HG02588 (cell line): ENCODE data around the gene RBFA.
A peak's percentile ranks its signal among the peaks of the same experiment; 100 is the strongest.
"Not testable (repeated sequence)": the region's sequence is repeated elsewhere in the genome, so short reads cannot be mapped to it uniquely, and the experiment has no call there.

Experiments used
- ATAC-seq: cut with Tn5 transposase; IDR thresholded peaks from one replicate; pipeline ENCODE4 v1.9.1; 2021; ENCODE audit warnings: mild to moderate bottlenecking, moderate library complexity; ENCODE audit not compliant: unreplicated experiment

Gene RBFA, protein sequence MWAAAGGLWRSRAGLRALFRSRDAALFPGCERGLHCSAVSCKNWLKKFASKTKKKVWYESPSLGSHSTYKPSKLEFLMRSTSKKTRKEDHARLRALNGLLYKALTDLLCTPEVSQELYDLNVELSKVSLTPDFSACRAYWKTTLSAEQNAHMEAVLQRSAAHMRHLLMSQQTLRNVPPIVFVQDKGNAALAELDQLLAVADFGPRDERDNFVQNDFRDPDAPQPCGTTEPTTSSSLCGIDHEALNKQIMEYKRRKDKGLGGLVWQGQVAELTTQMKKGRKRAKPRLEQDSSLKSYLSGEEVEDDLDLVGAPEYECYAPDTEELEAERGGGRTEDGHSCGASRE

DNA sequence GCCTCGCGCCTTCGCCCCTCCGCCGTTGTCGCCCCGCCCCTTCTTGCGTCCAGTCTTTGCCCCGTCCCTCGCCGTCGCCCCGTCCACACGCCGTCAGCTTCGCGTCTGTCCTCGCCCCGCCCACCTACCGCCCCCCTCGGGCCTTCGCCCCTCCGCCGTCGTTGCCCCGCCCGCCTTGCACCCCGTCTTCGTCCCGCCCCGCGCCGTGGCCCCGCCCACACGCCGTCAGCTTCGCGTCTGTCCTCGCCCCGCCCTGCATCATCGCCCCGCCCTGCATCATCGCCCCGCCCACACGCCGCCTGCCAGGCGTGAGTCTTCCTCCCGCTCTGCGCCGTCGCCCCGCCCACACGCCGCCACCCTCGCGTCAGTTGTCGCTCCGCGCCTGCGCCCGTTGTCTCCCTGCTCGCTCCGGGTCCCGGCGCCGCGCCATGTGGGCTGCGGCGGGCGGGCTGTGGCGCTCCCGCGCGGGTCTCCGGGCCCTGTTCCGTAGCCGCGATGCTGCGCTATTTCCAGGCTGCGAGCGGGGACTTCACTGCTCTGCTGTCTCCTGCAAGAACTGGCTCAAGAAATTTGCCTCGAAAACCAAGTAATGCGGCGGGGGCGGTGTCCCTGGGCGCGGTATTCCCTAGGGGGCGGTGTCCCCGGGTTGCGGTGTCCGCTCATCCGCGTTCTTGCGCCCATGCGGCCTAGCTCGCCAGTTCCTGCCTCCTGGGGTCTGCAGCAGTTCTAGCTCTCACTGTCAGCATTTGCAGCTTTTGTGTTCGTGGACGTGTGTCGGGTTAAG, at the start of gene RBFA:
TSS of gene RBFA (plus strand) at position 367 of the 784 bp plus-strand sequence. CDS start at position 429, 62 bp downstream.
- ATAC-seq = peak; percentile 74

DNA sequence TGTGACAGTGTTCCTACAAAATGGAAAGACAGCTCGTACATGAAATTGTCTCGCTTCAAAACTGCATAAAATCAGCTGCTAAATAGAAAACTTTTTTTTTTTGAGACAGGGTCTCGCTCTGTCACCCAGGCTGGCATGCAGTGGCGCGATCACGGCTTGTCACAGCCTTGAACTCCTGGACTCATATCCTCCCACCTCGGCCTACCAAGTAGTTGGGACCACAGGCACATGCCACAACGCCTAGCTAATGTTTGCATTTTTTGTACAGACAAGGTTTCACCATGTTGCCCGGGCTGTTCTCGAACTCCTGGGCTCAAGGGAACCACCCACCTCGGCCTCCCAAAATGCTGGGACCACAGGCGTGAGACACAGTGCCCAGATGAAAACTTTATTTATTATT, 49.1 kb upstream of the RBFA start:
- ATAC-seq = no peak

DNA sequence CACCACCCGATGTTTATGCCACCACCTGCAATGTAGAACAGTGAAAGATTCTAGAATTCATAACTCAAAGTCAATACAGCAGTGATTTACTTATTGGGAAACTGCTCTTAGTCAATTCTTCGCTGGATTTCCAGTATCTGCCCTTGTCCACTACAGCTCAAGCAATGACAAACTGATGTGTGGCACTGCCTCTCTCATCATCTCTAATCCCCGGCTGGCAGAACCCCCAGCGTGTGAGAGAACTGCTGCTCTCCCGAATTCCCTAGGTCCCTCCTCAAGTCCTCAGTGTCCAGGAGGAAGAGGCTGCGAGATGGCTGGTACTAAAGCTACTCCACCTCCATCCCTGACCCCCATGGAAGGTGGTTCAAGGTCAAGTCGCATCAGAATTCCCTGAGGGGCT, 47.5 kb upstream of the RBFA start:
- ATAC-seq = no peak

DNA sequence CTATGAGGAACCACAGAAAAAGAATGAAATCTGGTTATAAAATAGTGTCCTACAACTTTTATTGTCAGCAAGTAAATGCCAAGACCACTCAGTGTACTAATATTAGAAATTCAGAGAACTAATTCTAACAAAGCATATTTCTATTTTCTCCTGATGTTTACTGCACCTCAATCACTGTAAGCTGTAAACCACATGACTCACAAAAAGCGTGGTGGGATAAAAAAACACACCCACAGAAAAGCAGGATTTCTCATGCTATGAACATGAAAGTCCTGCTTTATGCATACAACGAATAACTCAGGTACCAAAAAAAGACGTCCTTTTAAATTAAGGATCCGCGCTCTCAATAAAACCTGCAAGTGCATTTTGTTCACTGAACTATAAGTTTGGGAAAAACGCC, 46.7 kb upstream of the RBFA start:
- no peak for ATAC-seq

DNA sequence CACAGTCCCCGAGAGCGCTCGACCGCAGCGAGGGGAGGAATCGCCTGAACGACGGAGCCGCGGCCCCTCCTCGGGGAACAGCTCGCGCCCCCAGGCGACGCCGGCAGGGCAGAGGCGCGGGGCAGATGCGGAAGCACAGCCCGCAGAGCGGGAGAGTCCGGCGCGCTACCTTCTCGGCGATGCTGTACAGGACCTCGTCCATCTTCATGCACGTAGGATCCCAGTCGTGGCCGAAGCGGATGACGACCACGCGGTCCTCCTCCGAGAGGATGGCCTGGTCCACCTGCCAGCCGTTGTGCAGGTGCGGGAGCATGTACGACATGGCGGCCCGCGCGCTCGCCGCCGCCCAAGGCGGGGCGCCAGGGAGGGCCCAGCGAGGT, 46.2 kb upstream of the RBFA start:
- ATAC-seq = peak; percentile 54

DNA sequence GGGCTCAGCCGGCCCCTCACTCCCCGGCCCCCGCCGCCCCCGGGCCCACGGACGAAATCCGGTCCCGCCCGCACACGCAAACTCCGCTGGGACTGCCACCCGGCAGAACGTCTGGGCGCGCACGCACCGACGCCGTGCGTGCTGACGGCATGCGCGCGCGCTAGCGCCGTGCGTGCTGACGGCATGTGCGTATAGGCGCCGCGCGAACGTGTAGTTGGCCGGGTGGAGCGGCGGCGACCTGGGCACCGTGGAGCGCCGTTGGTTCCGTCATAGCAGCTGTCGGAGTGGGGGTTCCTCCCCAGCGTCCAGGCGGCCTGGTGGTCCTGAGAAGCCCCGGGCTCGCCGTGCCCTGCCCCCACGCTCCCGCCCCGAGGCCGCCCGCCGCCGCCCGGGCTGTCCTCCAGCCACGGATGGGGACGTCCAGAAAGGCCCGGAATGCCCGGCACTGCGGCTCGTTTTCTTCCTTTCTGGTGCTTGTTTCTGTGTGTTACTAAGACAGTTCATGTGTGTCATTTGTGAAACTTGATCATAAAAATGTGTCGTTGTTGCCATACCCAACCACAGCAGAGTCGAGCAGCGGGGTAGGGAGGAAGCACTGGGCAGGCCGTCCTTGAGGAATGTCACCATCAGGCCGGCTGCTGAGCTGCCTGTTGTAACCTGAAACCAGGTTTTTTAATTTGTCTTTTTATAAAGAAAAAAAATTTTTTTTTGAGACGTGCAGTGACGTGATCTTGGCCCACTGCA, 45.6 kb upstream of the RBFA start, which contains the start of gene TXNL4A:
TSS of gene TXNL4A (minus strand) at position 113 of the 744 bp plus-strand sequence. CDS start 171 bp downstream, outside the sequence.
- ATAC-seq = peak; percentile 97

DNA sequence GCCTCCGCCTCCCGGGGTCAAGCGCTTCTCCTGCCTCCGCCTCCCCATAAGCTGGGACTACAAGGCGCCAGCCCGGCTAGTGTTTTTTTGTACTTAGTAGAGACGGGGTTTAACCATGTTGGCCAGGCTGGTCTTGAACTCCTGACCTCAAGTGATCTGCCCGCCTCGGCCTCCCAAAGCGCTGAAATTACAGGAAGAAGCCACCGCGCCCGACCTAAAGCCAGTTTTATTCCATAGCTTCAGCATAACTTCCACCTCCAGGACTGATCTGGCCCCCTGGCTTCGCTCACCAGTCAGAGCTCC, 45.1 kb upstream of the RBFA start:
- no peak for ATAC-seq

DNA sequence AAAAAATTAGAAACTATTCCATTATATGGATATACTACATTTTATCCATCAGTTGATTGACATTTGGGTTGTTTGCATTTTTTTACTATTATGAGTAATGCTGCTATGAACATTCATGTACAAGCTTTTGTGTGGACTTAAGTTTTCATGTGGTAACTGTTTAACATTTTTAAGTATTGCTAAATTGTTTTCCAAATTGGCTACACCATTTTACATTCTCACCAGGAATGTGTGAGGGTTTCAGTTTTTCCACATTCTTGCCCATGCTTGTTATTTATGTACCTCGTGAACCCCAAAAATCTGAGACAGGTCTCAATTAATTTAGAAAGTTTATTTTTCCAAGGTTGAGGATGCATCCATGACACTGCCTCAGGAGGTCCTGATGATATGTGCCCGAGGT, 42.7 kb upstream of the RBFA start:
- no peak for ATAC-seq

DNA sequence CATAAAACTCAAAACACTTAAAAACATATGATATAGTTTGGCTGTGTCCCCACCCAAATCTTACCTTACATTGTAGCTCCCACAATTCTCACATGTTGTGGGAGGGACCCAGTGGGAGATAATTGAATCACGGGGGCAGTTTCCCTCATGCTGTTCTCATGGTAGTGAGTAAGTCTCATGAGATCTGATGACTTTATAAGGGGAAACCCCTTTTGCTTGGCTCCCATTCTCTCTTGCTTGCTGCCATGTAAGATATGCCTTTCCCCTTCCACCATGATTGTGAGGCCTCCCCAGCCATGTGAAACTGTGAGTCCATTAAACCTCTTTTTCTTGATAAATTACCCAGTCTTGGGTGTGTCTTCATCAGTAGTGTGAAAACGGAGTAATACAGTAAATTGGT, 34.5 kb upstream of the RBFA start:
- ATAC-seq = not testable (repeated sequence)

DNA sequence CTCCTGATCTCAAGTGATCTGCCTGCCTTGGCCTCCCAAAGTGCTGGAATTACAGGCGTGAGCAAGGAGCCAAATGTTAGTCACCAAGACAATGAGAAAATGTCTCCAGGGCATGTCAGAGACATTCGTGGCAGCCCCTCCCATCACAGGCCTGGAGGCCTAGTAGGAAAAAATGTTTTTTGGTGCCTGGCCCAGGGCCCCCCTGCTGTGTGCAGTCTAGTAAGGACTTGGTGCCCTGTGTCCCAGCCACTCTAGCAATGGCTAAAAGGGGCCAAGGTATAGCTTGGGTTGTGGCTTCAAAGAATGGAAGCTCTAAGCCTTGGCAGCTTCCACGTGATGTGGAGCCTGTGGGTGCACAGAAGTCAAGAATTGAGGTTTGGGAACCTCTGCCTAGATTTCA, 33.4 kb upstream of the RBFA start:
- no peak for ATAC-seq

DNA sequence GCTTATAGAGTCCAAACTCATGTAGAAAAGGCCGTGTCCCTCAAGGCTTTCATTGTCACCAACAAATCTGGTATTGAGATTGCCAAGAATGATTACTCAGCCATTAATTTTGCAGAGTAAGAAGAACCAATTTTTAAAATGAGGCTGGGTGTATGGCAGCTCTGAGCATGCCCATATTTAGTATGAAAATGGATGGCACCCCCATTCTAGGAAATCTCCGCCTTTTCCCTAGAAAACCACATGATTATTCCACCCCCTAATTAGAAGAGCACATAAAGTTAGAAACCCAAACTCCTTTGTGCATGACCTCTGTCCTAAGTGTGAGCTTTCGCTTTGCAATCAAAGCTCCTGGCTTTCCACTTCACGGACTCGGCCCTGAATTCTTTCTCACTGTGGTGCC, 31.8 kb upstream of the RBFA start:
- no peak for ATAC-seq

DNA sequence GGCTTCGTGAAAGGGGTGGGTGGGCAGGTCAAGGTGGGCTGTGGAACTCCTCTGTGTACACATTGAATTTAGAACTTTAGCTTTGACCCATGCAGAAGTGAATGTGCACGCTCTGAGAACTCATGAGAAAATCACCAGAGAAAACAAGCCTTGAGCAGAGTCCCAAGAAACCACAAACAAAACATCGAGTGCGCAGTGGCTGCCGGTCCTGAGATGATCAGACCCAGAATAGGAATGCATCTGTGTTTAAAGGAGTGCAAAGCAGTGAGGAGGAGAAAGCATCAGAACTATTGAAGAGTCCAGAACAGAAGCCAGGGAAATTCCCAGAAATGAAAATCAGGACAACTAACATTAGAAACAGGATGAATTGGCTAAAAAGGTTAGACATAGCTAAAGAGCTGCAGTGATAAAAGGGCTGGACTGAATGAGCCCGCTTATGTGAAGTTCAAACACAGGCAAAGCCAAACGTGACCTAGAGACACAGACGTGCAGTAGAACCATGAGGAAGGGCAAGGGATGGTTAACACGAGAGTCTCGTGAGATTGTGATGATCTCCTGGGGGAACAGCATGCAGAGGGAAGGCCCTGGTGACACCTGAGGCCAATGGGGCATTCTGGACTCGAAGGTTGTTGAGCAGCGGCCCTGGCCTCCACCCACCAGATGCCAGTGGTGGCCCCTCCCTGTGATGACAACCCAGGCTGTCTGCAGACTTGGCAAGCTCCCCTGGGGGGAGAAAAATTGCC, 29.5 kb upstream of the RBFA start:
- no peak for ATAC-seq

DNA sequence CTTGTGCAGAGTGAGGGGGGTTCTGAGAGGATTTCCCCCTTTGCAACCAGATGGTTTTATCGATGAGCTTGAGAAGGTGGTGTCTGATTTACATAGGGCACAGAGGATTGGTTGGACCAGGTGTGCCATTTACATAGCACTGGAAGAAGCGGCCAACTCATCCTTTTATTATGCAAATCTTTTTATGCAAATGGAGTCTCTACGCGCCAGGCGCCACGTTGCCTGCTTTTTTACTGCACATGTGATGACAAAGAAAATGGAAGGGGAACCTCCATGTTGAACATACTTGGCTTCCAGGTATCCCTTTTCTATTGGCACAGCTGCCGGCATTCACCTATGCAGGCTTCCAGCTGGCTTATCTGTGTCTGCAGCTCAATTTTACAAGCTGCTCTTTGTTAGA, 27.5 kb upstream of the RBFA start:
- no peak for ATAC-seq

DNA sequence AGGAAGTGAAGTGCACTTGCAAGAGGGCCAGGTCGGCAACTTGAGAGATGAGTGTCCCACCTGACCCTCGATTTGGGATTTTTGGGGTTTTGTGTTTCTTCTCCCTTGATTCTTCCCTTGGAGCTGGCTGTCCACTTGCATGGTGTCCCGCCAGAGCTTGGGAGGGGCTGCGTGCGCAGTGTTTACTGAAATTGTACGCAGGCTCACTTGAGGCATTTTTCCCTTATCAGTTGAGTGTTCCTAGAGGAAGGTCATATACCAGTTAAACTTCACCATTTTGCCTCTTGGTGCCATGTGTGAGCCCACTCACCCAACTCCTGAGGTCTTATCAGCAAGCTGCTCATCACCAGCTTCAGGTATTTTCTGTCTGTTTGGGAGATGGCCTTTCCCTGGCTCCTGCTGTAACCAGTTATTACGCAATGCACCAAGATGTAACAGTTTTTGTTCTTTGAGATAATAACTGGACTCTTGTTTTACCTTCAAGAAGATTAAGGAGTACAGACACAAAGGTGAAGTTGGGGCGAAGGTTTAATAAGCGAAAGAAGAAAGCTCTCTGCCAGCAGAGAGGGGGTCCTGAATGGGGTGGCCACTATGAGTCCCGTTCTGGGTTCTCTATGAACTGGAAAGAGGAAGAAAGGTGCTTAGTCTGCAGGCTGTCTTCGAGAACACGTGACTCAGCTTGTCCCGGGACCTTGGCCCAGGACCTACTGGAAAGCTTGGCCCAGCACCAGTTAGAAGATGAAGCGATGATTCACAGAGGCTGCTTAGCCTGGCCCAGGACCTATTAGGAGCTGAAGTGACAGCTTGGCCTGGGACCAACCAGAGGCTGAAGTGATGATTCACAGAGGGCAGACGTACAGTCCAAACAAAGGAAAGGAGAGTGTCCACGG, 24.3 kb upstream of the RBFA start:
- no peak for ATAC-seq

DNA sequence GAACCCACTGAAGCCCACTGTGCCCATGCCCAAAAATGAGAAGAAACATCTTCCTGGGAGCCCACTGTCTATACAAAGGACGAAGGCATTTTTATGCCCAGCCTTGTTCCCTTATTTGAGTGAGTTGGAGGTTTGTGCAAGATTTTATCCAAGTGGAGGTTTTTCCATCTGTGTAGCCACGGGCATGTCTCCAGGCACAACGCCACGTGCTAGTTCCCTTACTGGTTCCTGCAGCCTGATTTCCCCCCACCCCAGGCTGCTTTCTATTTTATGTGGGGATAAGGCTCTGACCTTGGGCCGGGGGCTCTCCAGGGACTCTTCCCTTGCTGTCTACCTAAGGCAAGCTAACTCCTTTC, 23.7 kb upstream of the RBFA start:
- no peak for ATAC-seq

DNA sequence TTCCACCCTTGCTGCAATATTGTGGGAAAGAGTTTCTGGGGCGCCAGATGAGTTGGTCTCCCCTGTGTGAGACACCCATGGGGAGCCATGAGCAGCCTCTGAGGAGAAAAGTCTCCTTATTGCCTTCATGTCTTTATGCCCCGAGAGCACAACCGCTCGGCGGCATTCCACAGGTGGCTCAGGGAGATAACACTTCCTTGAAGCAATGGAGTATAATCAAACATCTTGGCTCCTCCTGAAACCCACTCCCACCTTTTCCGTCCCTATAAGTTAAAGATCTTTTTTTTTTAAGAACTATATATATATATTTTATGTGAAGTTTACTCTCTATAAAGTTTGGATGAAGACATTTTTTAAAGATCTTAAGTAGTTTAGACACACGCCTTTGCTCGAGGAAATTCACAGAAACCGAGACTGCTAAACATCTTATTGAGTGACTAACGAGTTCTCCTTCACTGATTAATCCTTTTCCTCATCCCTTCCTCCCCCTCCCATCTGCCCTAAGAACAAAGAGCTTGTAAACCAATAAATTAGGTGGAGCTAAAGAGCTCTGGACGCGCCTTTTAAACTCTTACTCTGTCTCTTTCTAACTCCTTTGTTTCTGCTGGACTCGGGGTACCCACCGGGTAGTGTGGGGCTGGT, 22.6 kb upstream of the RBFA start:
- not testable (repeated sequence) for ATAC-seq

DNA sequence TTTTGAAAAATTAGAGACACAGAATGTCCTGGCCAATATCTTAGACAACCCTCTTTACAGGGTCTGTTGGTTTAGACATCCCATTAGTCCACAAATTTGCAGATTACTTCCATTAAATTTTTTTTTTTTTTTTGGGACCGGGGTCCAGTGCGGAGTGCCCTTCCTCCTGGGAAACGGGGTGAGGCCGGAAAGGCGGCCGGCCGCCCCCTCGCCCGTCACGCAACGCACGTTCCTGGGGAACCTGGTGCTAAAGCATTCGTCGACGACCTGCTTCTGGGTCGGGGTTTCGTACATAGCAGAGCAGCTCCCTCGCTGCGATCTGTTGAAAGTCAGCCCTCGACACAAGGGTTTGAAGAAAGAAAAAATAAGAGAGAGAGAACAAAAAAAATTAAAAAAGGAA, 21.5 kb upstream of the RBFA start:
- no peak for ATAC-seq

DNA sequence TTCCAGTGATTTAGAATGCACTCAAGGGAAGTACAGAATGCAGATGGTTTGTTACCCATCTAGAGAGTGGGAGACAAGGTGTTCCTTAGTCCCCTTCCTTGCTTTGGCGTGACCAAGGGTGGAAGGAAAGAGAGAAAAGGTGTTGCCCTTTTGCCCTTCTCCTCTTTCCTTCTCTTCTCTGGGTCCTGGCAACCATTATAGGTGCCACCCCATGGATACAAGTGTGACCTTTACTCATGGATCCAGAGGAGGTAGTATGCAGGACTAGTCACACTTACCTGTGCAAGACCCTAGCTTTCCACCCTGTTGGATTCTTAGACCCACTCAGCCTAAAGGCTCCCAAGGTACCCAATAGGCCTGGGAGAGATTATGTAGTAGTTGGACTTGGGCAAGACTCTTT, 11.6 kb upstream of the RBFA start:
- no peak for ATAC-seq

DNA sequence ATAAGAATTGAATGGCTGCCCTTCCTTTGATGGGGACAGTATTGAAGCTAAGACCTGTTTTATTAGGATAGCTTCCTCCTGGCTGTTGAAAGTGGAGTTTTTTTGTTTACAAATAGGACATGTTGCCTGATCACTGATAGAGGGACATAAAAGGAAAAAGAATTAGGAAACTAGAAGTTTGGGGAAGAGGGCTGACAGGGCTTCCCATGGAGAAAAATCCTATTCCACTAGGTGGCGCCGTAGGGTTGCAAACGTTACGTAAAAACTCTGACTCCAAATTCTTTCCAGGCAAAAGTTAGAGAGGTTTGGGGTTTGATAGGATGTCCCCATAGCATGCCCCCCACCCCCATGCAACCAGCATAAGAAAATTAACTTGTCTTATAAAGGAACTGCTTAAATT, 11.1 kb upstream of the RBFA start:
- no peak for ATAC-seq

DNA sequence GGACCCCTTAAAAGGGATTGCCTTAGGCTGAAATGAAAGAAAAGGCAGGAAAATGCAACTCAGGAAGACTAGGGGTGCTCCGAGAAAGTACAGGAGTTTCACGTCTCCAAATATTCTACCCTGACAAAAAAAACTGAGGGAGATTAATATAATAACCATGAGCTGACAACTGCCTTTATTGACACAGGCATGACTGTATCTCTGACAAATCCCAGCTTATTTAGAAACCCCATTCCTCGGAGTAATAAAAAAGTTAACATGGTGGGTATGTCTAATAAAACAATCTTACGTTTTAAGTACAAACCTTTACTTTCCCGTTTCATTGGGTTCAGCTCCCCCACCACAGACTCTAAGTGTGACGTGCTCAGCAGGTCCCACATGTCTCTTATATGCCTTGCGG, 7.9 kb upstream of the RBFA start:
- no peak for ATAC-seq
